Measurements from ENCODE around the gene C6orf120.
"Not testable (repeated sequence)": the region's sequence is repeated elsewhere in the genome, so short reads cannot be mapped to it uniquely, and the experiment has no call there.

Gene C6orf120

DNA sequence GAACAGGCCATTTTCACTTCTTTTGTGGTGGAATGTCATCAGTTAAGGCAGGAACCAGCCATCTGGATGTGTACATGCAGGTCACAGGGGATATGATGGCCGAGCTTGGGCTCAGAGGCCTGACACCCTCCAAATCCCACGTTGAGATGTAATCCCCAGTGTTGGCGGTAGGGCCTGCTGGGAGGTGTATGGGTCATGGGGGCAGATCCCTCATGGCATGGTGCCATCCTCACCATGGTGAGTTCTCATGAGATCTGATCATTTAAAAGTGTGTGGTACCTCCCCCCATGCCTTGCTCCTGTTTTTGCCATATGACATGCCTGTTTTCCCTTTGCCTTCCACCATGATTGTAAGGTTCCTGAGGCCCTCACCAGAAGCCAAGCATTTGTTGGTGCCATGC lies 26.9 kb upstream of the C6orf120 start:
- DNase-seq (ENCODE audit: low read depth, low spot score) = no peak
- no peak overlapping the region for H3K4me3 ChIP-seq (ENCODE audit: low read length)

DNA sequence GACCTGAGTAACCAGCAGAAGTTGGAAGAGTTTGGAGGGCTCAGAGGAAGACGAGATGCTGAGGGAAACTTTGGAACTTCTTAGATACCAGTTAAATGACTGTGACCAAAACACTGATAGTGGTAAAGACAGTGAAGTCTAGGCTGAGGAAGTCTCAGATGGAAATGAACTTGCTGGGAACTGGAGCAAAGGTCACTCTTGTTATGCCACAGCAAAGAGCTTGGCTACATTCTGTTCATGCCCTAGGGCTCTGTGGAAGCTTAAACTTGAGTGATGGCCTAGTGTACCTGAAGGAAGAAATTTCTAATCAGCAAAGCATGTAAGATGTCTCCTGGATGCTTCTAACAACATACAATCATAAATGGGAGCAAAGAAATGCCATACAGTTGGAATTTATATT lies 24.8 kb upstream of the C6orf120 start:
- DNase-seq (ENCODE audit: low read depth, low spot score) = no peak

DNA sequence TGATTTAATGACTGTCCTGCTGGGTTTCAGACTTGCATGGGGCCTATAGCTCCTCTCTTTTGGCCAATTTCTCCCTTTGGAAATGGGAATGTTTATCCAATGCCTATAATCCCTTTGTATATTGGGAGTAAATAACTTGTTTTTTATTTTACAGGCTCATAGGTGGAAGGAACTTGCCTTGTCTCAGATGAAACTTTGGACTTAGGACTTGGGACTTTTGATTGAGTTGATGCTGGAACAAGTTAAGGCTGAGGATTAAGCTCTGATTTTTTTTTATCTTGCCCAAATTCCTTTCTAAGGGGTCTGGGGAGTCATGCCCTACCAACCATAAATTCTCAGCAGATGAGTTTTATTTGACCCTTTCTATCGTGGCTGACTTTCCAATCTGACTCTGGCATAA lies 23.6 kb upstream of the C6orf120 start:
- no peak overlapping the region for H3K4me3 ChIP-seq (ENCODE audit: low read length)
- DNase-seq (ENCODE audit: low read depth, low spot score) = no peak

More for the DNA sequence above, 24.8 kb upstream of the C6orf120 start:
- H3K4me3 ChIP-seq (ENCODE audit: low read length) = no peak overlapping the region

DNA sequence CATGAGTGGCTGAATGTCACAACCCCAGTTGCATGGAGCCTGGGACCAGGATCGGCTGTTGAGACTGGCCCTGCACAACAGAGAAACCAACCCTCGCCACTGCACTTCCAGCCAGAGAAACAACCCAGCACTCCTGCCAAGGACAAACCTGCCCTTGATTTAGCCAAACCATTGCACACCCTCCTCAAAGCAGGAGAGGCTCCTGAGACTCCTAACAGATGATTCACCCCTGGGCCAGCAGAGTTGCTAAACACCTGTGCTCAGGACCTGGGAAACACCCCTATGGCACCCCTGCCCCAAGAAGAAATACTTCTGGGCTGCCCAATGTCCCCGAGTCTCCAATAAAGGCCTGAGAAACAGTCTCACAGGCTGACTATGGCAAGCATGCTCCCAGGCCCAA lies 17.9 kb upstream of the C6orf120 start:
- DNase-seq (ENCODE audit: low read depth, low spot score) = no peak
- no peak overlapping the region for H3K4me3 ChIP-seq (ENCODE audit: low read length)

DNA sequence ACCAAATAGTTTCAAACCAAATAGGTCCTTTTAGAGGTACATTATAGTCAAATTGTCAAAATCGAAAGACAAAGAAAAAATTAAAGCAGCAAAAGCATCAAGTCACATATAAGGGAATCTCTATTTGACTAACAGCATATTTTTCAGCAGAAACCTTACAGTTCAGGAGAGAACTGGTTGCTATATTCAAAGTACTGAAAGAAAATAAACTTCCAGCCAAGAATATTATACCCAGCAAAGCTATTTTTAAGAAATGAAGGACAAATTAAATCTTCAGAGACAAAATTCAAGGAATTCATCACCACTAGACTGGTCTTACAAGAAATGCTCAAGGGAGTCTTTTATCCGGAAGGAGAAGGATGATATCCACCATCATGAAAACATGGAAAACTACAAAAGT lies 16.1 kb upstream of the C6orf120 start:
- DNase-seq (ENCODE audit: low read depth, low spot score) = no peak

DNA sequence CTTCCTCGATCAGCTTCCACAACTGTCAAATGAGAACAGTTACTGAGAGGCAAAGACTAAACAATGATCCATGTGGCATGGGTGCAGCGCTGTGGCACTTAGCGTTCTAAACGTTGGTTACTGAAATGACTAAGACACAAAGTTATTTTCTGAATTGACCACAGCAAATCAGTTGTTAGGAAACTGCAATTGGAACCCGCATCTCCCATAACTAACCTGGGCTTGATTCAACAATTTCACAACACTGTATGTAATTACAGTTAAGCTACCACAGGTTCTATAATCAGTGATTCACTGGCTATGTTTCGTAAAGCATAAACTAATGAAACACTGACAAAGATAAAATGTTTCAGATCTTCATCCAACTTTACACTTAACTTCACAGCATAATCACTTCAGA lies 12.6 kb upstream of the C6orf120 start:
- DNase-seq (ENCODE audit: low read depth, low spot score) = no peak
- no peak overlapping the region for H3K4me3 ChIP-seq (ENCODE audit: low read length)

More for the DNA sequence above, 16.1 kb upstream of the C6orf120 start:
- no peak overlapping the region for H3K4me3 ChIP-seq (ENCODE audit: low read length)

DNA sequence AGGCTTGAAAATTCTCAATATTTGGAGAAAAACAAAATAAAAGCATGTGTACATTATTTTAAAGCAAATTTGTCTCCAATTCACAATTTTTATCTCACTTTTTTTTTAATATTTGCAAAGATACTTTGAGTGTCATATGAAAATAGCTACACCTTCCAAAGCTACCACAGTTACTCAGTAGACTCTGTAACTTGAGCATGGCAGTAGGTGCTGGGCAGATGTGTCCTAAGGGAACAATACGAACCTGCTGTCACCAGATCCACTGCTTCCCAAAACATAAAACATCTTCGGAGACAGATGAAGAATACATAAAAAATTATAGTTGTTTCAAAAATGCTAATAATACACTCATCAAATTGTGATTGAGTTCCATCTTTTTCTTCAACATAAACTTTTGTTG lies 10.7 kb upstream of the C6orf120 start:
- no peak overlapping the region for H3K4me3 ChIP-seq (ENCODE audit: low read length)
- no peak for DNase-seq (ENCODE audit: low read depth, low spot score)

DNA sequence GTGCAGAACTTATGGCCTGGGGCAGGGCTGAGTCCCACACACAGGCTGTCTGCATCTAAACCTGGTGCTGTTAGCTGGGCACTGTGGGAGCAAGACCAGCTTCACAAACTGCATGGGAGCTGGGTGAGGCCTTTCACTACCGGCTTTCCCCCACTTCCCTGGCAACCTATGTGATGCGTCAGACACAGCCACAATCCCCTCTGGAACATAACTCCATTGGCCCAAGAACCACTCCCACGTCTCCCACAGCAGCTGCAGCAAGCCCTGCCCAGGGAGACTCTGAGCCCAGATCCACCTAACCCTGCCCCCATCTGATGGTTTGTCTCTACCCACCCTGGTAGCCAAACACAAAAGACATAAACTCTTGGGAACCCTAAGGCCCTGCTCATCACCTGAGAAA lies 9.4 kb upstream of the C6orf120 start:
- DNase-seq (ENCODE audit: low read depth, low spot score) = no peak

DNA sequence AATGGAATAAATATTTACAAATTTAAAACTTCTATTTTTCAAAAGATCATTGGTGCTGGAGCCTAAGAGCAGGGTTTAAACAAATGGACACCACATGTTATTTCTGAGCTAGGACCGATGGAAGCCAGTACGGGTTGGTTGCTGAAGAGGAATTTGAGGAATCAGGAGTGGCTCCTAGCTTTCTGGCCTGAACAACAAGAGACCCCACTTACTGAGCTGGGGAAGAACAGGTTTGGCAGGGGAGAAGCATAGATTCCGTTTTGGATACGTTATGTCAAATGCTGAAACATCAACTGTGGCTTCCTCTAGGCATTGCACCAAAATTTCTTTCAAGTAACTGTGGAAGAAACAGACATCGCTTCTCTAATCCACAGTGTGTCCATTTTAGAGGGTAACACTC lies 6.8 kb upstream of the C6orf120 start:
- no peak for DNase-seq (ENCODE audit: low read depth, low spot score)

More for the DNA sequence above, 9.4 kb upstream of the C6orf120 start:
- H3K4me3 ChIP-seq (ENCODE audit: low read length) = no peak overlapping the region

DNA sequence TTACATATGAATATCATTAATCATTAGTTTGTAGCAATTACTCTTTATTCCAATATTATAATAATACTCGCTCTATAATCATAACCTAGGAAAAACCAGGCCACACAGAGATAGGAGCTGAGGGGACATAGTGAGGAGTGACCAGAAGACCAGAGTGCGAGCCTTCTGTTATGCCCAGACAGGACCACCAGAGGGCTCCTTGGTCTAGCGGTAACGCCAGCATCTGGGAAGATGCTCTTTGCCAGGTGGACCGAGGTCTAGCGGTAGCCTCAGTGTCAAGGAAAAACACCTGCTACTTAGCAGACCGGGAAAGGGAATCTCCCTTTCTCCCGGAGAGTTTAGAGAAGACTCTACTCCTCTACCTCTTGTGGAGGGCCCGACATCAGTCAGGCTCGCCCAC lies 4.8 kb upstream of the C6orf120 start:
- not testable (repeated sequence) for H3K4me3 ChIP-seq (ENCODE audit: low read length); DNase-seq (ENCODE audit: low read depth, low spot score)

More for the DNA sequence above, 6.8 kb upstream of the C6orf120 start:
- H3K4me3 ChIP-seq (ENCODE audit: low read length) = no peak overlapping the region

DNA sequence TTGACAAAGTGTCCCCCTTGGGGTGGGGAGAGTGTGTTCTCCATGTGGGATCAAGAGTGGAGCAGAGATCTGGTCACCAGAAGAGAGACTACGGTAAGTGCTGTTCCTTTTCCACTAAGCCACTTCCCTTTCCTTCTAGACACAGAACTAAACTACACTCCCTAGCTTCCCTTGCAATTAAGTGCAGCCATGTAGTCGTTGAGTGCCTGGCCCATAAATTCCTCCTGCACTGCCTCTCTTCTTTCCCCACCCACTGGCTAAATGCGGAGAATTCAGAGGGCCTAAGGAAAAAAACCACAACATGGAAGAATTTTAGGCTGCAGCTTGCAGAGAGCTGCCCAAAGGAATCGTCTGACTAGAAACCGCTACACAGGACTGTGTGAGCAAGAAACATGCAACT lies 1.6 kb upstream of the C6orf120 start:
- no peak for DNase-seq (ENCODE audit: low read depth, low spot score)
- H3K4me3 ChIP-seq (ENCODE audit: low read length) = no peak overlapping the region

DNA sequence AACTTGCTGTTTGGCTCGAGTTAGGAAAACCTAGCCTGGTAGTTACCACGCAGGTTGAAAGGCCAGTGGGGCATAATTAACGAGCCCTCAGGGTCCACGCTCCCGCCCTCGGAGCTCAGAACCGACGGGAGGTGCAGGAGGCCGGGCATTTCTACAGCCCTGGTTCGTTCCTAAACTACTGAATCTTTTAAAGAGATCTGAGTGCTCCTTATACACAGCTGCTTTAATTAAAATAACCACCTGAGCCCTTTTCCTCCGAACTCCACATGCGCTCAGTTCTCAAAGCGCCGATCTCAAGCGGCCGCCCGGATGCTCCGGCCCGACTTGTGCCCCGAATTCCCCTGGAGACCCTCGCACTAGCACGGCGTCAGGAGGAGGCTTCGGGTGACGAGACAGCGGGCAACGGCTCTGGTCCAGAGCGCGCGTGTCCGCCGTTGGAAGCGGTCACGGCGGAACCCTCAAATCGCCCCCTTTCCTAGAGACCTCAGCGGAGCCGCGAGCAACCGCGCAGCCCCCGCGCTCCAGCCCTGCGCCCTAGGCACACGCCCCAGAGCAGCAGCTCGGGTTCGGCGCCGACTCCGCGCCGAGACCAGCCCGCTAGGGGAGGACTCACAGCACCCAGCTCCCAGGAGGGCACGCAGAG lies 494 bp upstream of the C6orf120 start:
- DNase-seq (ENCODE audit: low read depth, low spot score) = no peak
- H3K4me3 ChIP-seq (ENCODE audit: low read length) = peak overlapping the region; percentile 84

DNA sequence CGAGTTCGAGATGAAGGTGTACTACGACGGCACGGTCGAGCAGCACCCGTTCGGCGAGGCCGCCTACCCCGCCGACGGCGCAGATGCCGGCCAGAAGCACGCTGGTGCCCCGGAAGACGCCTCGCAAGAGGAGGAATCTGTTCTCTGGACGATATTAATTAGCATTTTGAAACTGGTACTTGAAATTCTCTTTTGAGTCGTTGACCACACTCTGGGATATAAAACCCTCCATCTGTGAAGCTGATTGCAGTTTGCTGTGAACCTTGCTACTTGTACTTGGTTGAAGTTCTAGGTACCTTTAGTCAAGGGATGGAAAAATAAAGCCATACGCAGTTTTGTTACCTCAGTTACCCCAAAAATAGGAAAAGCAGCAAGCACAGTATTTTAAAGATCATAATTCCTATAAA lies 917 bp downstream of the C6orf120 start:
- peak overlapping the region; percentile 84 for H3K4me3 ChIP-seq (ENCODE audit: low read length)
- DNase-seq (ENCODE audit: low read depth, low spot score) = no peak

DNA sequence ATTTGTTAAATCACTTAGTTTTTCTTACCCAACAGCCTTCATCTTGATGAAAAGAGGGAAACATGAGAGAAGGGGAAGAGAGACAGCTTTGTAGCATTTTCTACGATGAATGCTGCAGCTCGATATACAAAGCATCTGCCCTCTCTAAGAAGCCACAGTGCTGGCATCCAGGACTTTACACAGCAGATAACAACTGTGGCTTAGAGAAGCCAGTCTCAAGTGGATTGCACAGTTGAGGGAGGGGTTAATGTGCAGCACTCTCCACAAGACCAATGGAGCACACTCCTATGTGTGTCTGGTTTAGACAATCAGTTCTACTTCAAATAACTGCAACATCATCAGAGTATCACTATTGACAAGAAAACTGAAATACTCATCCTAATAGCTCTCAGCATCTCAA lies 5.8 kb downstream of the C6orf120 start:
- no peak for DNase-seq (ENCODE audit: low read depth, low spot score)
- H3K4me3 ChIP-seq (ENCODE audit: low read length) = no peak overlapping the region

DNA sequence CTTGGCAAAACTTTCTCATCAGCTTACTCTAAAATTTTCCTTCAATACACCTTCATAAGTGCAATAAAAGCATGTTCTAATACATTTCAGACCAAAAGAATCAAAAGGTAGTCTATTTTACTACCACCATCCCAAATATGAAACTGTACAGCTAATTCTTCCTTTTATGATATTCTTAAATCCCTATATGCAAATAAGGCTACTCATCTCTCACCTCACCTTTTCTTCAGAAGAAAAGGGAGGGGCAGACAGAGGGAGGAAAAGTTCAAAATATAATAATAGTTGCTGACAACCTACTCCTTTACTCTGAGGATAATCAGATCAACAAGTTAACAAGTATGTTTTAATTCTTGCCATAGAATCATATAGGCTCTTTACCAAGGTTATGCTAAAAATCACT lies 7.4 kb downstream of the C6orf120 start:
- H3K4me3 ChIP-seq (ENCODE audit: low read length) = no peak overlapping the region
- no peak for DNase-seq (ENCODE audit: low read depth, low spot score)

DNA sequence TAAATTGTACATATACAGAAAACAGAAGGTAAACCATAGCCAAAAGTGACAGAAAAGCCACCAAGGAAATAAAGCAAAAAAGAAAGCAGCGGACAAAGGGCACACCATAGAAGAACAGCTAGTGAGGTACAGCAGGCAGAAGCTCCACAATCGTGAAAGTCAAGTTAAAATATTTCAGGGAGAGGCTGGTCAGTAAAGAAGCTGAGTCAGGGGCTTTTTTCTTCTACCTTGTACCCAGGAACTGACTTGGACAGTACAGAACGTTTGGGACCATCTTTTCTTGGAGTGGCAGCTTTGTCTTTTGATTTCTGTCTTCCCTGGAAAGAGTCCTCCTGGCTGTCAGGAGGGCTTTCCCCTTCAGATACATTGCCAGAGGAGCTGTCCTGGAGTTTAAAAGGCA lies 8.1 kb downstream of the C6orf120 start:
- no peak overlapping the region for H3K4me3 ChIP-seq (ENCODE audit: low read length)
- no peak for DNase-seq (ENCODE audit: low read depth, low spot score)

DNA sequence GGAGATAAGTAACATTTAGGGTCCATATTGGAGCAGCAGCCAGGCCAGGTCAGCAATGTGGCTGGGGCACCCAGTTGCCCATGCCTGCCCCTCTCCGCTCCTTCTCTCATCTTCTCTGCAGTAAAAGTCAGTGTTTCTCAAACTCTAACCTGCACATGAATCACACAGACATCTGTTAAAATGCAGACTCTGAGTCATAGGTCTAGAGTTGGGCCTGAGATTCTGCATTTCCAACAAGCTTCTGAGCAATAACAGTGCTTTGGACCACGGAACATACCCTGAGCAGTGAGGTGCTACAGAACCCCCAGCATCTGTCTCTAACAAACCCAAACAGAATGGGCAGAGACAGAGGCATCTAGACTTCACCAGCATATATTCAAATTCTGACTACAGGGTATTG lies 12.3 kb downstream of the C6orf120 start:
- no peak overlapping the region for H3K4me3 ChIP-seq (ENCODE audit: low read length)
- no peak for DNase-seq (ENCODE audit: low read depth, low spot score)

DNA sequence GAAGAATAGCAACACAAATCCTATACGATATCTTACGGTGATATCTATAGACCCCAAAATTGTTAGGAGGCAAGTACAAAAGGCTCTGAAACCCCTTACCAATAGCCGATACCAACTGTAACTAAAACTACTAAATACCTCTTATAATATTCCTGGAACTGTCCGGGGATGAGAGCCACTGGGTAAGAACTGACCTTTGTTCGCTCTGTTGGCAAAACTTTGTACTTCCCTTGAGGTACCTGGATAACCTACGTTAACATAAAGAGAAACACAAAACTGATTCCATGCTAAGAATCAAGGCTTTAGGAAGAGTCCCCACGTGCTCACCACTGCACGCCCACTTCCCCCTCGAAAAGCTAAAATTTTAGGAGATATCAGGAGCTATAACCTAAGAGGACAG lies 12.7 kb downstream of the C6orf120 start:
- DNase-seq (ENCODE audit: low read depth, low spot score) = no peak
- H3K4me3 ChIP-seq (ENCODE audit: low read length) = no peak overlapping the region

DNA sequence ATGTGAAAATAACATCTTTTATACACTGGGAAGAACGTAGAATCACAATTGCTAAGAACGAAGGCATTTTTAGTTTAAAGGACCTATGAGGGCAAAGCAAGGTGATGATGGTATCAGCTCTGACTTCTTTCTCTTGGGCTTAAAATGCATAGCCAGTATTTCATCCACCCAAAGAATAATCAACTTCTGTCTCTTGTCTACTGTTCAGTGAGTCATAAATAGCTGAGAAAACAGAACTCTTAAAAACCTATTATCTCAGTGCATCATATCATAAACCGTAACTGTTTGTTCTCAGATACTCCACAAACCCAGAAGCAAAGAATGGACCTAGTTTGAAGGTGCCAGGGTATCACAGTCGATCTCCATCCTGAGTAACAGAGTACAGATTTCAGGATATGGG lies 17.2 kb downstream of the C6orf120 start:
- DNase-seq (ENCODE audit: low read depth, low spot score) = no peak

DNA sequence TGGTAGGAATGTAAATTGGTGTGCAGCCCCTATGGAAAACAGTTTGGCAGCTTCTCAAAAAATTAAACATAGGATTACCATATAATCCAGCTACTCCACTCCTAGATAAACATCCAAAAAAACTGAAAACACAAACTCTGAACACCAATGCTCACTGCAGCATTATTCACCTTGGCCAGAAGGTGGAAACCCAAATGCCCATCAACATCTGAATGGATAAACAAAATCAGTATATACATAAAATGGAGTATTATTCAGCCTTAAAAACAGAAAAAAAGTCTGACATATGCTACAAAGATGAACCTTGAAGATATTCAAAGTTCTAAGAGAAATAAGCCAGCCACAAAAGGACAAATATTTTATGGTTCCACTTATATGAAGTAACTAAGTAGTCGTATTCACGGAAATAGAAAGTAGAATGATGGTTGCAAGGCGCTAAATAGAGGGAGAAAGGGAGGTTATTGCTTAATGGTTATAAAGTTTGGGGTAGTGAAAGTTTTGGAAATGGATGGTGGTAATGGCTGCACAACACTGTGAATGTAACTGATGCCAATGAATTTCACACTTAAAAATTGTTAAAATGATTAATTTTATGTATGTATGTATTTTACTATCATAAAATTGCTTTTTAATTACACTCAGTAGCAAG lies 18.4 kb downstream of the C6orf120 start:
- DNase-seq (ENCODE audit: low read depth, low spot score) = no peak
- H3K4me3 ChIP-seq (ENCODE audit: low read length) = no peak overlapping the region

More for the DNA sequence above, 17.2 kb downstream of the C6orf120 start:
- no peak overlapping the region for H3K4me3 ChIP-seq (ENCODE audit: low read length)

Measured in Jurkat, Clone E6-1 (cell line).